Pulmonary artery endothelial cell (primary cell): ENCODE measurements around the gene HCFC2. TPM values are rescaled to one million over a fixed set of nuclear protein-coding genes. Genes with fewer than 3 reads are reported as not detected.
"Not testable (repeated sequence)": the region's sequence is repeated elsewhere in the genome, so short reads cannot be mapped to it uniquely, and the experiment has no call there.

ENCODE experiments used
- DNase-seq: peaks from one replicate; pipeline ENCODE4 v3.0.0-alpha.2; 2011; ENCODE audit warnings: low read depth, low spot score
- total RNA-seq: library from RNA; depleted of rRNA; stranded (reverse); fragments of >200 nt; gene quantifications from 2 replicates; pipeline ENCODE4 v1.2.3, GENCODE V29; 2014

HCFC2 gene
- total RNA-seq, 1 donor from 2014 or later: 13.5 TPM

DNA sequence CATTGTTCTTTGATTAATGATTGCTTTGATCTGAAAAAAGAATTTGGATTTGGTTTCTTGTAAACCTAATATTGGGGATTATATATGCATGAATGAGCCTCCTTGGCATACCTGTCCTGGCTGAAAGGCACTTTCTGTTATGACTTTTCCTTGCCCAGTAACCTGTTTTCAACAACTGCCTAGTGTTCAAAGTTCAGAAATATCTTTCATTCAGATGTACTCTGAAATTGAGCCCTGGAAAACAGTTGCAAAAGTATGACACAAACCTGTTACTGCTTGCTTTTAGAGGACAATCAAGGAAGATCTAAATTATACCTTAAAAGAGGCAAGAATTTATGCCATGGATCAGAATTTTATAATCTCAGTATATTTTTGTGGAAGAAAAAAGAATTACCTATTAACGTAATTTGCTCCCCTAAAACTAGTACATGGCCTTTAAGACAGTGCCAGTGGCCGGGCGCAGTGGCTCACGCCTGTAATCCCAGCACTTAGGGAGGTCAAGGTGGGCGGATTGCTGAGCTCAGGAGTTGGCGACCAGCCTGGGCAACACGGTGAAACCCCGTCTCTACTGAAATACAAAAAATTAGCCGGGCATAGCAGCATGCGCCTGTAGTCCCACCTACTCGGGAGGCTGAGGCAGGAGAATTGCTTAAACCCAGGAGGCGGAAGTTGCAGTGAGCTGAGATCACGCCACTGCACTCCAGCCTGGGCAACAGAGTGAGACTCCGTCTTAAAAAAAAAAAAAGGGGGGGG, 50.7 kb downstream of the HCFC2 start:
- not testable (repeated sequence) for DNase-seq

DNA sequence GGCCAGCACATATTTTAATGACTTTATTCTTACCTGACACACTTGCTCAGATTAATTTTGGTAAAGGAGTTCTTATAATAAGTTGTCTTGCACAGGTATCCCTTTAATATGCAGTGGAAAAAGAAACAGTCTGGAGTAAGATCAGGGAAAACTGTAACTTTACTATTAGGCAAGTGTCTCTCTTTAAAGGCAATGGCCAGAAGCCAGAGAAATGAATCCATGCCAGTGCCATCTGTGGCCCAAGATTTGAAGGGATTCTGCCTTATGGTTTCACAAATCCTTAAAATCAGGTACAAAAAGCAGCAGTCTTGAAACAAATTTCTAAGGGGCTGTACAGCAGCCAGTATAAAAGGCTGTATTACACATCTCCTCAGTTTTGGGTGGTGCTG, 51.2 kb downstream of the HCFC2 start:
- no peak for DNase-seq

DNA sequence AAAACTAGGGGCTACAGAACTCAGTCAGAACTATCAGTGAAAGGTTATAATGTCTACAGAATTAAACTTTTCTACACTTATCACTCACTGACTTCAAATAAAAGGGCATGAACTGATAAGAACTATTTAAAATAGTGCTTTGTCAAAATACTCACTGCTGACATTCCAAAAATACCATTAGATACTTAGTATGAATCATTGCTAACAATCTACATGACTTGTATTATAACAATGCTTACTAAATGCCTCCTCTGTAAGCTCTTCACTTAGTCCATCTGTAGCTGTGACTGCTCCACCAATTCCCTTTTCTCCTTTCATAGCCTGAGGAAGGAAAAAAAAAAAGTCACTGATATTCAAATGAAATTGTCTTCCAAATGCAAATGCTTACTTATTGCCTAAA, 56.7 kb downstream of the HCFC2 start:
- peak; percentile 19 for DNase-seq

DNA sequence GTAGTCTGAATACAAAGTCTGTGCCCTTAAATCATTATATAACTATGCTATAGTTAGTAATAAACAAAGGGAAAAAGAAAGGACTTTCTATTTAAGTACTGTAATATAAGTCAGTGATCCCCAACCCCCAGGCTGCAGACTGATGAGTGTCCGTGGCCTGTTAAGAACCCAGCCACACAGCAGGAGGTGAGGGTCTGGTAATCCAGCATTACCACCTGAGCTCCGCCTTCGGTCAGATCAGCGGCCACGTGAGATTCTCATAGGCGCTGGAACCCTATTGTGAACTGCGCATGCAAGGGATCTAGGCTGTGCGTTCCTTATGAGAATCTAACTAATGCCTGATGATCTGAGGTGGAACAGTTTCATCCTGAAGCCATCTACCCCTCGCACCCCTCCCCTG, 58.0 kb downstream of the HCFC2 start:
- no peak for DNase-seq

DNA sequence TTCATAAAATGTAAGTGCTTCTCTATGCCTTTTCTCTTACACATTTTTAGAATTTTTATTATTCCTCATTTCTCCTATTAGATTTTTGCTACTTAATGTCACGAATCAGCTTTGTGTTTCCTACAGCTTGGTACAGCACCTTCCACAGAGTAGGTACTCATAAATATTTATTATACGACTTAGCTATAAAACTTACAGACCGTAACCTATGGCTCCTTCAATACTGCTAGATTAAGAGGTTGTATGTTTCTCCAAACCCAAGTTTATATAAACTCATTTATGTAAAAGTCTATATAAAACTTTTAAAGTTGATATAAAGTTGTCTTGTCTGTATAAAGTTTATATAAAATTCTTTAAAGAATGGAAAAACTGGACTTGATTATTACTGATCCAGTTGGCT, 62.2 kb downstream of the HCFC2 start:
- no peak for DNase-seq

DNA sequence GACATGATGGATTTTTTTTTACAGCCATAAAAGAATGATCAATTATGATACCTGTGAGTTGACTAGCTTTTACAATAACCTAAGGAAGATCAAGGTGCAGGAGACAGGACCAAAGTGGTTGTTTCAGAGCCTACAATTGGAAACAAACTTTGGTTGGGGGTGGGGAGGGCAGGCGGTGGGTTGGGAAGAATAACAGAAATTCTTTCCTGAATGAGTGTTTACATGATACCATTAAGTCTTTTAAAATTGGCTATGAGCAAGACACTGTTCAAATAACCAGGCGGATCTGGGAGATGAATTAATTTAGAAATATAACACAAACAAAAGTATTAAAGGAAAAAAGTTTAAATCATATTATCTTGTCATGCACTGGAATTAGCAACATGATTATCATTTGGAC, 66.4 kb downstream of the HCFC2 start:
- no peak for DNase-seq

DNA sequence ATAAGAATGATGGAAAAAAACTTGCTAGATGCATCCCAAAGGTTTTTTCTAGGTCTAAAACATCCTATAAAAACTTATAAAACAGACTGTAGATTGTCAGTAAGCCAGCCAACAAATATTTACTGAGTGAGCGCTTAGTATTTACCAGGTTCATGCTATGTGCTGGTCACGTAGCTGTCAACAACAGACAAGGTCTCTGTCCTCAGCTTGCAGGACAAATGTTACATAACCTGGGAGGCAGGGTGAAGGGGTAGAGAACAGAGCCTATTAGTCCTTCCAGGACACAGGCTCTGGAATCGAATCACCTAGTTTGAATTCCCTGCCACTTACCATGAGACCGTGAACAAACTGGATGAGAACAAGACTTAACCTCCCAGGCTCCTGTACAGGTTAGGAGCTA, 67.3 kb downstream of the HCFC2 start:
- no peak for DNase-seq

DNA sequence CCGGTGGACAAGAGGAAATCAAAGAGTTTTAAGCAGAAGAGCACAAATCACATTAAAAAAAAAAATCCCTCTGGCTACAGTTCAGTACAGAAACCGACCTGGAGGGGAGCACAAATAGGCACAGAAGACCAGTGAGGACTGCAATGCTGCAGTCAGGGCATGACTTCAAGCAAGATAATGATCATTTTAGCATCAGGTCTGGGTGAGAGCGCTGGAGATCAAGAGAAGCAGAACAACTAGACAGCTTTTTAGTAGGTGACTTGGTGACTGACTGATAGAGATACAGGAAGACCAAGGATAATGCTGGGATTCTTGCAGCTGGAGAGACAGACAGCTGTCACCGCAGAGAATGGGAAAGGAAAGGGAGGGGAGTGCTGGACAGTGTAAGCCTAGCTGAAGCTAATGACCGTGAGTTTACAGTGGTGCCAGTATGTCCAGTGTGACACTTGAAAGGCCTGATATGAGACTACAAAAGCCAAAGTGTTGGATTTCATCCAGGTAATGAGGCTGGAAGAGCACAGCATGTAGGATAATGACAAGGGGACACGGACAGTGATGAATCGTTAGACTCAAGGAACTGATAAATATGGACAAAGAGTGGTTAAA, 68.1 kb downstream of the HCFC2 start:
- DNase-seq: no peak

DNA sequence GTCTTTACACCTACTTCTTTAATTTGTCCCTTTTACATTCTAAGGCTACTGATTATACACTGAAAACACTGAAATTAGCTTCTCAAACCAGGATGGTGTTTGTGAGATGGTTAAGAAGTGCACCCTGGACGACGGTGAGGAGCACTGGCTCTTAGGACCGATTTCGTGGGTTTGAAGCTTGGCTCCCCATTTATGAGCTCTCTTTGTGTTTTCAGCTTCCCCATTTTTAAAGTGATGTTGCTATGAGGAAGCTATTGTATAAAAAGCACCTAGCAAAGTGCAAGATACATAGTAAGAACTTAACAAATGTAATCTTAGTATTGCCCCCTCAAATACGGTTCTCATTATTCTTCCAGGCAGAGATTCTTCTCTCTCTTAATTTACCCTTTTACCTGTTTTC, 69.0 kb downstream of the HCFC2 start:
- DNase-seq: no peak

DNA sequence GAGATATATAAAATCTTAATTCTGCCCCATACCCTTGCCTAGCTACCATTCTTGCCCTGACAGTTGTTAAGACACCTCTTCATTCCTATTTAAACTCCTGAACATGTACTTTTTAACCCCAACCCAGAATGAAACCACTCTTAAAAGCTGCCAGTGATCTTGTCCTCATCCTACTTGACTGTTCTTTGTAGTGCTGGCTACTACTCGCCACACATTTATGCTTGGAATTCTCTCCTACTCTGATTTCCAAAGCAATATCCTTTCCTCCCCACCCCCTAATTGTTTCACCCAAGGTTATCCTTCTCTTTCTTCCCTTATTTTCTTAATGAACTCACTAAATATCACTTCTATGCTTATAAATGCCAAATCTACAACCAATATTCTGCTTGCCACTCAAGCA, 69.5 kb downstream of the HCFC2 start:
- no peak for DNase-seq

DNA sequence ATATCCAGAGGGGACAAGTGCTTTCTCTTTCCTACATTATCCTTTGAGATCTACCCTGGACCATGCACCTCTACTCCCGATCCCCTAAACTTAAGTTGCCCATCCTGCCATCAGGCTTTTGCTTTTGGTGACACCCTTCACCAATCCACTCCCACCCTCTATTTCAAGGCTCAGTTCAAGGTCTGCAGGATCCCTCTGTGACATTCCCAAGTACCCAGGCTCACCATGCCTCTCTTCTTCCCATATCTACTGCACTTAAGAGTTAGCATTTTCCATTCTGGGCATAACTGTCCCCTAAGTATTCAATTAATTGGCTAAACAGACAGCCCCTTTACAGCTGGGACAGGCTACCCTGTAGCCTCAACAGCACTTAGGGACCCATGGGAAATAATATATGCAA, 70.6 kb downstream of the HCFC2 start:
- DNase-seq: no peak

DNA sequence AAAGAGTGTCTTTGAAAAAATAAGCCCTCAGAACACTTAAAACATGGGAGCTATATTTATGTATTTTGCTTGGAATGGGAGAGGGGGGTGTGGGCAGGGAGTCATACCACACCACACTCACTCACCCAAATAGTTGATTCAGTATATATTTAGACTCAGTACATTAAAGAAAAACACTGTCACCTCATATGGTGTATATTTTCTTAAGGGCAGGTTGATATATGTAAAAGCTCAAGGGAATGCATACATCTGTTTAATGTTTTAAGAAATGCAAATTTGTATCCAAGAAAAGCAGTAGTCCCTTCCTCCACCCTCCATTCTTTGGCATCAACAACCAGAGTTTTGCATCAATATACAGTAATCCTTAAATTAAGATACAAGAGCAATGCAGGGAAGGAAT, 72.2 kb downstream of the HCFC2 start:
- no peak for DNase-seq

DNA sequence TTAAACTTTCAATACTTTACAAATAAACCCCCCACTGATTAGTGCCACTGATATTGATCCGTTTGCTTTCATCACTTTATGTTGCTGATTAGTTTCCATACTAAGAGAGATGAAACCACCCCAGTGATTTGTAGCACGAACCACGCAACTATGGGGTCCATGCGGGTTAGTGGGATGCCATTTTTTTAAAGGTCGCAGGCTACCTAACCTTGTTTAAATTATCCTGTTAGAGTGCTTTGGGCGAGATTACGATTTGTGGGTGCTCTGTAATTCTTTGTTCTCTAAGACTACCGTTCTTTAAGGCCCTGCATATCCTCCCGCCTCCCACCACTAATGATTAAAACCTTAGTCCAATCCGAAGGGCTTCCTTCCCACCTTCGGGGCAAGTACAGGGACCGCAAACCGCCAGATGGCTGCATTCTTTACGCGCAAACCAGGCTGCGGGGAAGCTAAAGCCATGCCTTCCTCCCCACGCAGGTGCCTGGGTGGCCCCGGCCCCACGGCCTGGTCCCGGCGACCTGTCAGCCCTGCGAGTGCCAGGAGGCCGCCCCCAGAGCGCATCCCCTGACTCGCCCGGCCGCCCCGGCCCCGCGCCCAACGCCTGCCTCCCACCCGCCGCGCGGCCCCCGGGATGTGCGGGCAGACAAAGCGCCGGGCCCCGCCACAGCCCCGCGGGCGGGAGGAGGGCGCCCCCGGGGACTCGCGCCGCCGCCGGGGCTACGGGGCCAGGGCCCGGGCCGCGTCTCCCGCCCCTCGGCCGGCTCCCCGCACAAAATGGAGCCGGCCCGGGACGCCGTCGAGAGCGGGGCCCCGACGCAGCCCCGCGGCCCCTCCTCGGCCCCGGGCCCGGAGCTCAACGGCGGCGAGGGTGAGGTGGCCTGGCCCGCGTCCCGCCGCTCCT, 72.9 kb downstream of the HCFC2 start:
- DNase-seq: no peak

DNA sequence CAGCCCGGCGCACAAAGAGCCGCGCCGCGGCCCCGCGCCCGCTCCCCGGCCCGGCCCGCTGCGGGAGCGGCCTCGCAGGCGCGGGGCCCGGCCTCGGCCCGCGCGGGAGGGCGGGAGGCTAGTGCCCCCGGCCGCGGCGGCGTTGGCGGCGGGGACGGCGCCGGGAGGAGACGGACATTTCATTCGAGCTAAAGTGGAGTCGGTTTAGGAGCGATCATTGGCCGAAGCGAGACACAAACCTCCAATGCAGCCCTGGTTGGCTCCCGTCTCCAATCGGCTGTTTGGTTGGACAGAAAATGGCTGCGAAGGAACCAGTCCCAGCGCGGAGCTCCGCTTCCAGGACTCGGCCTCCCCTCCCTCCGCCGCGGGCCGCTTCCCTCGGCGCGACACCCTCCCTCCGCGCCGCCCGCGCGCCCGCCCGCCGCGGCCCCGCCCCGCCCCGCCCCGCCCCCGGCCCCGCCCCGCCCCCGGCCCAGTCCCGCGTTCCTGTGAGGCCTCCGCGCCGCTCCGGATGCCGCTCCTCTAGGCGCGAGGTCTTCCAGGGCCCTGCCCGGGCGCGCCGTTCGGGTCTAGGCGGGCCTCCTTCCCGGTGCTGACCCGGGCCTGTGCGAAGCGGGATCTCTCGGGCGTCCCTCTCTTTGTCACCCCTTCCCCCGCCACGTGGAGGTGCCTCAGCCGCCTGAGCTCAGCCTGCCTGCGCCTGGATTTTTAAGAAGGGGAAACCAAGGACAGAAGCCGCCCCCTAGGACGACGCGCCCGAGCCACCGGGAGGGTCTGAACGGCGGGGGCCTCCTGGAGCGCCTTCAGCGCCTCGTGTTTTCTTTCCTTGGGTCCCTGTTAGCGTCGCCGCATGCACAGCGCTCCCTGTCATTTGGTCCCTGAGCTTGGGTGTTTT, 73.8 kb downstream of the HCFC2 start, which contains the start of gene NFYB:
Gene NFYB (minus strand): TSS at position 309 of the 895 bp plus-strand sequence. CDS start 2,757 bp downstream, outside the sequence.
- DNase-seq: peak; percentile 94

DNA sequence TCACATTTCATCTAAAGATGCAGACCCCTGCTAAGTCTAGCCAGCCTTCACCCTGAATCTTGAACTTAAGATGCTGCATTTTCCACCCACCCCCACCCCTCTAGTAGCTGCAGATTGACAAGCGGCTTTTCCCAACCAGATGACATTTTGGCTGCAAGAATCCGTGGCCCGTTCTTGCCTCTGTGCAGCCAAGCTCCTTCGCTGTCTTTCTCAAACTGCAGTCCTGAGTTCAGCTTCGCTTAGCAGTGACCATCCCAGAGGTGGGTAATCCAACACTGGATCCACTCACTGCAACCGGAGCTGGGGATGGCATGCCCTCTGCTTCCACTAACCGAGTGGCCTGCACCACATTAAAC, 74.4 kb downstream of the HCFC2 start:
- DNase-seq: no peak

DNA sequence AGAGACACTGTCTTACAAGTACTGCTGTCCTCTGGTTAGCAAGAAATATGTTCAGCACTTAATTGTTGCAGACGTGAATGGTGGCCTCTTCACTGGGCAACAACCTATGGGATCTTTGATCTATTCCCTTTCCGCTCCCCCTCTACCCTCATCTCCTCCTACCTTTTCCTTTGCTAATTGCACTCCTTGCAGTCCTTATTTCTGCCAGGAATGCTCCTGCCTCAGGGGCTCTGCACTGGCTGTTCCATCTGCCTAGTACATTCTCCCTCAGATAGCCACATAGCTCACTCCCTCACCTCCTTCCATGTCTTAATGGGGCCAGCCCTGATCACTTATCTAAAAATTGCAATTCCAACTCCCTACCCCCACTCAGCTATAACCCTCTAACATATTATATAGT, 78.2 kb downstream of the HCFC2 start:
- DNase-seq: no peak

DNA sequence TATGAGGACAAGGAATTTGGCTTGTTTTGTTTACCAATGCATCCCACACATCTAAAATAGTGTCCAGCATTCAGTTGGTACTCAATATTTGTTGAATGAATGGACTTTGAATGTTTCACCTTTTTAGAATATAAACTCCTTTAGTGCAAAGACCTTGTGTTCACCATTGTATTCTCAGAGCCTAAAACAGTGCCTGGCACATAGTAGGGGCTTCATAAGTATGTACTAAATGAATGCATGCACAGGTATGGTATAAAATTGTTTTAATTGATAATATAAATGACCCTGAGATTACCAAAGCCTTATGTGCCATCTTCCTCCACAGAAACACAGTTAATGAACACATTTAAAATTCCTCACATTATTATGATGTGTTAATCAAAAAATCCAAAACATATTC, 78.7 kb downstream of the HCFC2 start:
- no peak for DNase-seq

DNA sequence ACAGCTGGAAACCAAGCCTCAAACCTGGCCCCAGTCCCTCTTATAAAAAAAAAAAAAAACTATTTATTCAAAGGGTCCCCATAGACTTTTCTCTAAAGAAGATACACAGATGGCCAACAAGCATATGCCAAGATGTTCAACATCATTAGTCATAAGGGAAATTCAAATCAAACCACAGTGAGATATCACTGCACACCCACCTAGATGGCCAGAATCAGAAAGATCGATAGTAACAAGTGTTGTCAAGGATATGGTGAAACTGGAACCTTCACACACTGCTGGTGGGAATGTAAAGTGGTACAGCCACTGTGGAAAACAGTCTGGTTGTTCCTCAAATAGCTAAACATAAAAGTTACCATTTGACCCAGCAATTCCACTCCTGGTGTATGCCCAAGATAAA, 79.6 kb downstream of the HCFC2 start:
- no peak for DNase-seq

DNA sequence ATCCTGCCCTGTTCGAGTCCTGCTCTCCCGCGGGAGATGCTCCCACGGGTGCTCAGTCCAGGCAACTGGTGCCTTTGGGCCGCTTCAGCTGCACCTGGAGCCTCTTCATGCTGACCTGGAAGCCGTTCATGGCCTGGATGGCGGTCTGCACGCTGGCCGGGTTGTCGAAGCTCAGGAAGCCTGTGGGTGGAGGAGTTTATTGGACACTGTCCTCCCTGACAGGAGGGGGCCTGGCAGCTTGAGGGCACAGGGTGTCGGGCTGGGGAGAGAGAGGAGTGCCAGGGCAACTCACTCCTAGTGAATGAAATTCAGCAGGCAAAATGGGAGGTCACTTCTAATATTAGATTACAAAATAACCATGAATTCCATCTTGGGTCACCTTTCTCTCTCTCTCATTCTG, 83.0 kb downstream of the HCFC2 start:
- DNase-seq: no peak

DNA sequence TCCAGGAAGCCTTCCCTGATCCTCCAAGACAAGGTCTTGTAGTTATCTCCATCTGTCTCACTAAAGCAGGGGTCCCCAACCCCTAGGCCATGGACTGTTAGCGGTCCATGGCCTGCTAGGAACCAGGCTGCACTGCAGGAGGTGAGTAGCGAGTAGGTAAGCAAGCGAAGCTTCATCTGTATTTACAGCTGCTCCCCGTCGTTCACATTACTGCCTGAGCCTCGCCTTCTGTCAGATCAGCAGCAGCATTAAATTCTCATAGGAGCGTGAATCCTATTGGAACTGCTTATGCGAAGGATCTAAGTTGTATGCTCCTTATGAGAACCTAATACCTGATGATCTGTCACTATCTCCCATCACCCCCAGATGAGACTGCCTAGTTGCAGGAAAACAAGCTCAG, 86.1 kb downstream of the HCFC2 start:
- no peak for DNase-seq

DNA sequence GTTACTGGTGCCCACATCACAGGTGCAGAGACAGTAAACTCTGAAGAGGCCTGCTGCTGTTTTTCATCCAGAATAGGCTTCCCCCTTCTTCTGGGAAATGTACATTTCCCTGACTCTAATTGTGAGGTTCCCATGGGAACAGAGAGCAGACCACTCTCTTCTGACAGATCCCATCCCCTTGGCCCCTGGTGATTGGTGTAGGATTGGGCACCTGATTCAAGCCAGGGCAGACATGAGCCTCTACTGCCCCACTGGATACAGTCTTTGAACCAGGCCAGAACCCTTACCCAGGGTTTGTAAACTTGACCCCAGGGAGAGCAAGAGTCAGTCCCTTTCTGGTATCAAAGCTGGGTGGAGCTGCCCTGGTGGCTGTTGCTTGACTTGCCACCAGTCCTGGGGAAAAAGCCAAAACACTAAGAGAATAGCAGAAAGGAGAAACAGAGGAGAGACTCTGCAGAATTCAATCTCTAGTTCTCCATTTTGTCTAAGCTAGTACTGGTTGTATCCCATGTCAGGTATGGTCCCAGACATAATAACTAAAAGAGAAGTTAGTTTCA, 88.4 kb downstream of the HCFC2 start:
- DNase-seq: no peak
